Peyer's patch (tissue), 4 donors: ENCODE data around the gene GABRB1.

Source experiments
- POLR2A ChIP-seq, 2 donors: fragments of 450-650 bp; IDR thresholded peaks; one replicate each; pipeline ENCODE4 v1.5.1; 2017; ENCODE audit warnings: antibody characterized with exemption in 2 of 2, mild to moderate bottlenecking in 2 of 2, moderate library complexity in 2 of 2
- TF ChIP-seq, protein P1 (sequence below), 6 experiments: fragments of 450-650 bp in 4 of 6; fragments of 200-600 bp in 2 of 6; sonication (generic) in 1 of 6; IDR thresholded peaks; one replicate each; pipeline ENCODE4 v1.5.1; 2017 to 2019; ENCODE audit warnings: antibody characterized with exemption in 6 of 6, mild to moderate bottlenecking in 3 of 6, moderate library complexity in 1 of 6

DNA sequence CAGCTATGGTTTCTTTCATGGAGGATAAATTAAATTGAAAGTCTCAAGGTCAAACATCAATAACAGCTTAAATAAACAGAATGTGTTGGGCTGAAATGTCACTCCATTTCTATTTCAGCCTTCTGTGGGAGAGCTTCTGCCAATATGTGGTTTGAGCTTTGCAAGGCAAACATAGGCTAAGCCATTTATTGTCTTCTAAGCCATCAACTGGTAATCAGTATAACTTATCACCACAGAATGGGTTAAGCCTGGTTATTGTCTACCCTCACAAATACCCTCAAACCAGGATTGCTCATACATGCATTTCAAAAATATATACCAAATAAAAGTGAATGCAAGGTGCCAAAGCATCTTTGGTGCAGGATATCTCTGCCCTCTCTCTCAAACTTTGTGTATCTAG lies 52.7 kb downstream of the GABRB1 start:
- TF ChIP-seq, protein P1, sequence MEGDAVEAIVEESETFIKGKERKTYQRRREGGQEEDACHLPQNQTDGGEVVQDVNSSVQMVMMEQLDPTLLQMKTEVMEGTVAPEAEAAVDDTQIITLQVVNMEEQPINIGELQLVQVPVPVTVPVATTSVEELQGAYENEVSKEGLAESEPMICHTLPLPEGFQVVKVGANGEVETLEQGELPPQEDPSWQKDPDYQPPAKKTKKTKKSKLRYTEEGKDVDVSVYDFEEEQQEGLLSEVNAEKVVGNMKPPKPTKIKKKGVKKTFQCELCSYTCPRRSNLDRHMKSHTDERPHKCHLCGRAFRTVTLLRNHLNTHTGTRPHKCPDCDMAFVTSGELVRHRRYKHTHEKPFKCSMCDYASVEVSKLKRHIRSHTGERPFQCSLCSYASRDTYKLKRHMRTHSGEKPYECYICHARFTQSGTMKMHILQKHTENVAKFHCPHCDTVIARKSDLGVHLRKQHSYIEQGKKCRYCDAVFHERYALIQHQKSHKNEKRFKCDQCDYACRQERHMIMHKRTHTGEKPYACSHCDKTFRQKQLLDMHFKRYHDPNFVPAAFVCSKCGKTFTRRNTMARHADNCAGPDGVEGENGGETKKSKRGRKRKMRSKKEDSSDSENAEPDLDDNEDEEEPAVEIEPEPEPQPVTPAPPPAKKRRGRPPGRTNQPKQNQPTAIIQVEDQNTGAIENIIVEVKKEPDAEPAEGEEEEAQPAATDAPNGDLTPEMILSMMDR (IDR thresholded peaks at IDR 0.05), result no peak
- no peak for TF ChIP-seq POLR2A (IDR thresholded peaks at IDR 0.05)
